Activated naive CD8-positive, alpha-beta T cell treated with anti-CD3 and anti-CD28 coated beads, Interleukin-2, amount 50 U/mL, for 16 hours (primary cell): ENCODE results near the gene TRIM32.

Experiments
- DNase-seq: peaks from one replicate; pipeline ENCODE4 v3.0.0-alpha.2; 2020; ENCODE audit warnings: low read depth, low spot score

TRIM32 gene

DNA sequence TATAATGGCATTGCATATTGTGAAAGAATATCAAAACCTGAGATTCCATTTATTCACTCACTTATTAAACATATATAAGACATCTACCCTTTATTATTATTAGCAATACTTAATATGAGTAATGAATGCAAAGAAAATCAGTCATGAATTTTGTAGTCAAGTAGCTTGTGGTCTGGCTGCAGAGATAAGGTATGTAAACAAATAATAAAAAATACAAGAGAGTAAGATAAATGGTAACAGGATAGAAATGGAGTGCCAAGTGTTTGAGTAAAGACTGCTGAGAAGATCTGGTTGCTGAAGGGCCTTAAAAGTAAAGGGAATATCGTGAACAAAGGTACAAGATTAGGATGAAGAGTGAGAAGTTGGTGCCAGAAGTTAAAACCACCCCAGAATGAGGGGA is 18.4 kb downstream of the TRIM32 start:
- DNase-seq = no peak

- DNase-seq = no peak
Measured at GRCh38 chr9:116706310-116707290, 19.5 kb downstream of the TRIM32 start.

DNA sequence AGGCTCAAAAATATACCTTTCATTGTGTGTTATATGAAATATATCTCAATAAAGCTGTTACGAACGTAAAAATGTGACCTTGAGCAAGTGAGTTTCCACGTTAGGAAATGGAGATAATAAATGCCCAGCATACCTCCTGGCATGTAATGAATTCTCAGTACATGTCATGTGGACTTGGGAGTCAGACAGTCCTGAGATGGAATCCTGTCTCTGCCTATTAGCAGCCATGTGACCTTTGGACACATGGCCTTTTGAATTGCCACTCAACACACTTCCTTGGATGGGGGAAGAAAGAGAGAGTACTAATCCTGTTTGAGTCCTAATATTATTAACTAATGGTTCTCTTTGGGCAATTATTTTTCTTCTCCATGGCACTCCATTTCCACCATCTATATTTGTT is 25.7 kb downstream of the TRIM32 start:
- no peak for DNase-seq

DNA sequence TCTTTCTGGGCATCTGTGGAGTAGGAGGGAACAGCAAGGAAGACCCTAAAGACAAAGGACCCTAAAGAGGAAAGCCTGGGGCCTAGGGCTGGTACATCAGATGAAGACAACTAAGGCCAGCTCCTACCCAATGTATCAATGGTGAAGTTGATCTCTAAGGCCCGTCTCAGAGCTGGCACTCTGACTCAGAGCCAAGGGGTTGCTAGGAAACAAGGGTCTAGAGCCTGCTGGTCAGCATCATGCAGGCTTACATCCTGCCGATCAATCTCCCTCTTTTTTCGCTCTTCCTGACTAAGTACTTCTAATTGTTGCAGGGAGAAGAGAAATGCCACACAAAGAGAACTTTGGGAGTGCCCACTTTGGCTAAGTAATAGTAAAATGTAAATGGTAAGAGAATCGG is 26.2 kb downstream of the TRIM32 start:
- no peak for DNase-seq

DNA sequence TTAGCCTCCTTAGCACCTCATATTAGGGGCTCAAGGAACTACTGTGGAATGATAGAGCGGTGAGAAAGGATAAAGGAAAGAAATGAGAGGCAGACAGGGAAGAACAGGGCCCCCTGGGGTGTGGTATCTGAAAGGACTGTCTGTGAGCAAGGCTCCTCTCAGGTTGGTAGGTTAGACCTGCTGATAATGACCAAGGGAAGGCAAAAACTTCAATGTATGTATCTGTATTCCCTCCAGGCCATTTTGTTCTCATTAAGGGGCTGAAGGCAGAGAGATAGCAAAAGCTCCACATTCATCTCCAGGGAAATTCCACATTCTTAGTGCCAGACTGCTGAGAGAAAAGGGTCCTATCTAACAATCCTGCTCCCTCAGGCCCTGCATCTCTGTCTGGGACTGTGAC is 28.6 kb downstream of the TRIM32 start:
- no peak for DNase-seq

- DNase-seq = no peak
Measured at GRCh38 chr9:116716438-116716837, 29.3 kb downstream of the TRIM32 start.

- no peak for DNase-seq
Measured at GRCh38 chr9:116717150-116717549, 30.0 kb downstream of the TRIM32 start.

DNA sequence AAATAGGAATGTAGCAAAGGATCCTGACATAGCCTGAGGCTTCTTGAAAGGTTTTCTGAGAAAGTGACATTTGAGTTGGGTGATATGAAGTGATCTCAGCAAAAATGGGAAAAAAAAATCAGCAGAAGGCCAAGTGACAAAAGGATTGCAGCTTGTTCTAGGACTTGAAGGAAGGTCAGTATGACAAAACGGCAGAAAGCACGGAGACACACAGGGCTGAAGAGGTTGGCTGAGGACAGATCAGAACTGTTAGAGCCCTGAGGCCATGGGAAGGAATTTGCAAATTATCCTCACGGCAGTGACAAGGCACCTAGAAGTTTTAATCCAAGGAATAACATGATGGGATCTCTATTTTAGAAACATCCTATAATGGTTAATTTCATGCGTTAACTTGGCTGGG is 31.0 kb downstream of the TRIM32 start:
- DNase-seq = no peak

DNA sequence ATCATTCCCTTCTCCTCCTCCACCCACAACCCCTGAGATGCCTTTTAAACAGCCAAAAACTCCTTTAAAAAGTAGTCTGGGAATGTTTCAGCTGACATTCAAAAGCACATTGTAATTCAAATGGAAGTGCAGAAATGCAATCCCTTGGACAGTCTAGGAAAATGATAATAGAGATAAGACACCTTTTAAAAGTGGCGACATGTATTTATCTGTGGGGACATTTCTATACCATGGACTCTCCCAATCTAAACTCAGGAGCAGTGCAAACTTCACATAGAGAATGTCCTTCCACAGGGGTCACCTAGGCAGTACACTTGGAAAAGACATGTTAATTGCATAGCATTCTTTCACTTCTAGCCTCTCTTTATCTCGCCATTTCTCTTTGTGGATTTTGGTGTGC is 33.0 kb downstream of the TRIM32 start:
- DNase-seq = no peak

- DNase-seq = no peak
Measured at GRCh38 chr9:116721411-116721810, 34.3 kb downstream of the TRIM32 start.

- no peak for DNase-seq
Measured at GRCh38 chr9:116721944-116722343, 34.8 kb downstream of the TRIM32 start.

GRCh38 chr9:116724123-116724522 is 37.0 kb downstream of the TRIM32 start:
- no peak for DNase-seq

GRCh38 chr9:116726602-116727001 is 39.5 kb downstream of the TRIM32 start:
- no peak for DNase-seq

DNA sequence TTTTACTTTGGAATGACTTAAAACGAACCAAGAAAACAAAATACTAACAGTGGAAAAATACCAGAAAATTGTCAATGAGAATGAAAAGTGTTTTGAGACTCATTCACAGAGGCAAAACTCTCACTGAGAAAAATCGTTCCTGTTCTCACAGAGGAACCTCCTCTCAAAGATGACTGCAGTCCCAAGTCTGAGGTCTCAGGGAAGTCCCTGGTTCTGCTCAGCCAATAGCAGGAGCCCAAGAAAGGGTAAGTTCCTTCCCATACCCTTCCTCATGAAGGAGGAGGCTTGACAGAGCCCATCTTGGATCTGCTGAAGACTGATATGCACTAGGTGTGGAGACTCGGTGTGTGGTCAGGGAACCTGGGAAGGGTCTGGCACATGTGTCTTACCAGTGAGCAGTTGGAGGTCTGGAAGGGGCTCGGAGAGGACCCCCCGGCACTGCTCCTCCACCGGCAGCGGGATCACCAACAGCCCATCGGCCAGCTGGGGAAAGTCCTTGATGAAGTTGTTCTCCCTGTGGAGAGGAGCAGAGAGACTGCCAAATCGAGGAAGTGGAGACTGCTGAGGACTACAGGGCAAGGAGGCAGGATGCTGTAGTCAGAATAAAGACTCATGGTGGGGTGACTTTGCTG is 46.0 kb downstream of the TRIM32 start:
- no peak for DNase-seq

- no peak for DNase-seq
Measured at GRCh38 chr9:116736399-116737151, 49.5 kb downstream of the TRIM32 start.

GRCh38 chr9:116737152-116737546 is 50.0 kb downstream of the TRIM32 start:
- DNase-seq = no peak

- no peak for DNase-seq
Measured at GRCh38 chr9:116741086-116741740, 54.1 kb downstream of the TRIM32 start.

GRCh38 chr9:116741742-116742141 is 54.6 kb downstream of the TRIM32 start:
- DNase-seq = no peak

DNA sequence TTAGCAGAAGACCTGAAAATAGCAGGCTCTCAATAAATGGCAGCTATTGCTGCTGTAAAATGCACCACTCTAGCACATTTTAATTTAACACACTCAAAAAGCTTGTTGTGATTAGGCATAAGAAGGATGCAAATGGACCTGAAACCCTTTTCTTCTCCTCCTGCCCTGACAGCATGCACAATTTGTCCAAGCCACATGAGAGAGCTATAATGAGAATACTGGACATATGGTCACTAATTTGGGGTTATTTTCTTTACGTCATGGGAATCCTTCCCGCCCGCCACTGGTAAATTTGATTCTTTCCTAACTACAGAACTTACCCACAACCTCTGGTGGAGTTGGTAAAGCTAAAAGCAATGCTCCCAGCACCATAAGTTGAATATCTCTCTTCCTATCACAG is 62.1 kb downstream of the TRIM32 start:
- no peak for DNase-seq

- no peak for DNase-seq
Measured at GRCh38 chr9:116749772-116750171, 62.7 kb downstream of the TRIM32 start.

GRCh38 chr9:116750510-116750909 is 63.4 kb downstream of the TRIM32 start:
- no peak for DNase-seq
